Epithelial cell of prostate (primary cell): ENCODE data around the gene URM1.
"Not testable (repeated sequence)": the region's sequence is repeated elsewhere in the genome, so short reads cannot be mapped to it uniquely, and the experiment has no call there.

Experiments
- DNase-seq: peaks from one replicate; pipeline ENCODE4 v3.0.0-alpha.2; 2011; ENCODE audit warnings: low read depth, low spot score
- H3K27ac ChIP-seq: fragments of 450-650 bp; 2 replicates; pipeline ENCODE4 v1.5.1; 2017; ENCODE audit warnings: mild to moderate bottlenecking

URM1 gene

DNA sequence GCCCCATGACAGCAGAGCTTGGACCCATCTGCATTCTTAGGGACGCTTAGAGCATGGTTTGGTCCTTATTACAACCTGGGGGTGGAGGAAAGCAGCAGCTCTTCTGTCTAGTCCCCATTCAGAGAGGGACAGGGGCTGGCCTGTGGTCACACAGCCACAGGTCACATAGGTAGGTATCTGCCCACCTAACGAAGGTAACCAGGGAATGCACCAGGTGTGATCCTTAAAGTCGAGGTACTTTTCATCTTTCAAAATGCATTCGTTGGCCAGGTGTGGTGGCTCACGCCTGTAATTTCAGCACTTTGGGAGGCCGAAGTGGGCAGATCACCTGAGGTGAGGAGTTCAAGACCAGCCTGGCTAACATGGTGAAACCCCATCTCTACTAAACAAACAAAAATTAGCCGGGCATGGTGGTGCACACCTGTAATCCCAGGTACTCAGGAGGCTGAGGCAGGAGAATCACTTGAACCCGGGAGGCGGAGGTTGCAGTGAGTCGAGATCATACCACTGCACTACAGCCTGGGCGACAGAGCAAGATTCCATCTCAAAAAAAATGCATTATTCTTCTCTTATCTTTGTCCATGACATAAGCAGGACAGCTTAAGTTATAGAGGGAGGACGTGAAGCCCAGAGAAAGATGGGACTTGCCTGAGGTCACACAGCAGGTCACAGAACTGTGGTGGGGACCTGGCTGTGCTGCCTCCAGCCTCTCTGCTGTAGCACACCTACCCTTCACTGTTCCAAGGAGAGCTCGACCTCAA lies 51.0 kb downstream of the URM1 start:
- peak overlapping the region; percentile 84 for H3K27ac ChIP-seq
- not testable (repeated sequence) for DNase-seq

DNA sequence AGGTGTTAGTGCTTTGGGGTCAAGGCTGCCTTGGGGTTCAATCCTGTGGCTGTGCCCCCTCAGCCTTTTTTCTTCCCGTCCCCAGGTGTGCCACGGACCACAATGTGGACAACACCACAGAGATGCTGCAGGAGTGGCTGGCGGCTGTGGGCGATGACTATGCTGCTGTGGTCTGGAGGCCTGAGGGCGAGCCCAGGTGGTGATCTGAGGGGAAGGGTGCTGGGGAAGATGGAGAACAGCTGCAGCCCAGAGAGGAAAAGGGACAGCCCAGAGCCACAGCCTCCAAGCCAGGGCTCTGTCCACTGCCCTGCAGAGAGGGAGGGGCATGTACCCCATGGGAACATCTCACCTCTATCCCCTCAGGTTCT lies 51.6 kb downstream of the URM1 start:
- peak overlapping the region; percentile 84 for H3K27ac ChIP-seq

GRCh38 chr9:128423356-128423755 lies 52.2 kb downstream of the URM1 start:
- DNase-seq = not testable (repeated sequence)
- peak overlapping the region; percentile 84 for H3K27ac ChIP-seq

More for the DNA sequence above, 51.6 kb downstream of the URM1 start:
- no peak for DNase-seq

- H3K27ac ChIP-seq = peak overlapping the region; percentile 84
- no peak for DNase-seq
Measured at GRCh38 chr9:128424268-128424780, 53.1 kb downstream of the URM1 start.

DNA sequence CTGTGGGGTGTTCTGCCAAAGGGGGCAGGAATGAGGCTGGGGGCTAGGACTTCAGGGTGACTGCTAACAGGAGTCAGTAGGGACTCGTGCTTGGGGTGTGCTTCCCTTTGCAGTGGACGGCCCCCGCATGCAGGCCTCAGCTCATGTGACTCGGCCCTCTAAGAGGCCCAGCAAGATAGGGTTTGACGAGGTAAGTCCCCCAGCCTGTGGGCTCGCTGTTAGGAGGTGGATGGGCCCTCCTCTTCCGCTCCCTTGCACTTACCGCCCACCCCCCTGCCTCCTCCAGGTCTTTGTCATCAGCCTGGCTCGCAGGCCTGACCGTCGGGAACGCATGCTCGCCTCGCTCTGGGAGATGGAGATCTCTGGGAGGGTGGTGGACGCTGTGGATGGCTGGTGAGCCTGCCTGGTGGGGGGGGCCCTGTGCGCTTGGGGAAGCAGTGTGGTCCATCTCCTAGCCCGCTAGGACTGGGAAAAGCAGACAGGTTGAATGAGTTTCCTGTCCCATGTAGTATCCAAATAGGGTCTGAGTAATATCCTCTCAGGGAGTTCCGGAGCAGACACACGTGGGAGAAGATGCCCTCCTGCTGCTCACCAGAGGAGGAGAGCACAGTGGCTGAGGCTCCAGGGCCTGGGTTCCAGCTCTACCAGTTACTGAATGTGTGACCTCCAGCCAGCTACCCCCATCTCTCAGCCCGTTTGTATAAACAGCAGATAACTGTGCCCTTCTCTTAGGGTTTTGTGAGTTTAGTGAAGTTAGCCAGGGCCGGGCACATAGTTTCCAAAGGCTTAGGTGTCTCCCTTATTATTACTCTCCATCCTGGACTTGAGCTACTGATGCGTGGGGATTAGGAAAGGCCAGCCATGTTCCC lies 57.7 kb downstream of the URM1 start:
- no peak overlapping the region for H3K27ac ChIP-seq

DNA sequence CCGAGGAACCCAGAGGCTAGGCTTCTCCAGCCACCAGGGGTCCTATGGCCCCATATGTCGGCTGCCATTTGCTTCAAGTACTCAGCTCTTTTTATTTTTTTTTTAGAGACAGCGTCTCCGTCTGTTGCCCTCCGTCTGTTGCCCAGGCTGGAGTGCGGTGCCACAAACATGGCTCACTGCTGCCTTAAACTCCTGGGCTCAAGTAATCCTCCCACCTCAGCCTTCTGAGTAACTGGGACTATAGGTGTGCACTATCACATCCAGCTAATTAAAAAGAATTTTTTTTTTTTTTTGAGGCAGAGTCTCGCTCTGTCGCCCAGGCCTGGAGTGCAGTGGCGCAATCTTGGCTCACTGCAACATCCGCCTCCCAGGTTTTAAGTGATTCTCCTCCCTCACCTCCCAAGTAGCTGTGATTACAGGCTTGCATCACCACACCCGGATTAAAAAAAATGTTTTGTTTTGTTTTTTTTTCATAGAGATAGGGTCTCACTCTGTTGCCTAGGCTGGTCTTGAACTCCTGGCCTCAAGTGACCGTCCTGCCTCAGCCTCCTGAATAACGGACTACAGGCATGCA lies 58.4 kb downstream of the URM1 start:
- no peak for DNase-seq
- H3K27ac ChIP-seq = no peak overlapping the region

More for the DNA sequence above, 57.7 kb downstream of the URM1 start:
- no peak for DNase-seq

DNA sequence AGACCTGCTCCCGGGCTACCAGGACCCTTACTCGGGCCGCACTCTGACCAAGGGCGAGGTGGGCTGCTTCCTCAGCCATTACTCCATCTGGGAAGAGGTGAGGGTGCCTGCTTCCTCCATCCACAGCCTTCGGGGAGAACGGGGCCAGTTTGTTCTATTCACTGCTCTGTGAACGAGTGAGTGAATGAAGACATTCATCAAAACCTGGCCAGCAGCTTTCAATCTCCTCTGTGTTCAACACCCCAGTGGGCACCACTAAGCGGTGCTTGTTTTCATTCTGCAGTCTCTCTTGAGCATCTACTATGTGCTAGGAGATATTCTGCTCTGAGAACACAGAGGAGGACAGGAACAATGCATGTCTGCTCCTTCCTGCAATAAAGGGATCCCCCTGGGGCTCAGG lies 60.0 kb downstream of the URM1 start:
- DNase-seq = no peak
- no peak overlapping the region for H3K27ac ChIP-seq

- no peak overlapping the region for H3K27ac ChIP-seq
- DNase-seq = no peak
Measured at GRCh38 chr9:128434340-128434739, 63.2 kb downstream of the URM1 start.

- no peak for DNase-seq
- H3K27ac ChIP-seq = no peak overlapping the region
Measured at GRCh38 chr9:128435611-128436010, 64.4 kb downstream of the URM1 start.

GRCh38 chr9:128438343-128439109 lies 67.4 kb downstream of the URM1 start:
- H3K27ac ChIP-seq = no peak overlapping the region
- no peak for DNase-seq

- no peak overlapping the region for H3K27ac ChIP-seq
- DNase-seq = no peak
Measured at GRCh38 chr9:128439273-128439672, 68.1 kb downstream of the URM1 start.
